T-helper 1 cell treated with Interleukin-12 subunit alpha and Interleukin-12 subunit beta and Interleukin-4 antibody, amounts not matched to agents 30 ng/mL and 1 ng/mL, for 36 hours (primary cell): ENCODE data around the gene FLAD1. TPM values are rescaled to one million over a fixed set of nuclear protein-coding genes. Genes with fewer than 3 reads are reported as not detected.

ENCODE experiments used
- intact Hi-C: fragments of 100-400 bp; cut with micrococcal nuclease; formaldehyde crosslinking; loops from one replicate; pipeline ENCODE4 v1.15.1; 2024
- total RNA-seq: library from RNA; stranded (reverse); gene quantifications from 2 replicates; pipeline ENCODE4 v1.2.3, GENCODE V29; 2022

The FLAD1 gene
- total RNA-seq, 1 donor from 2014 or later, result 55.8 TPM

DNA sequence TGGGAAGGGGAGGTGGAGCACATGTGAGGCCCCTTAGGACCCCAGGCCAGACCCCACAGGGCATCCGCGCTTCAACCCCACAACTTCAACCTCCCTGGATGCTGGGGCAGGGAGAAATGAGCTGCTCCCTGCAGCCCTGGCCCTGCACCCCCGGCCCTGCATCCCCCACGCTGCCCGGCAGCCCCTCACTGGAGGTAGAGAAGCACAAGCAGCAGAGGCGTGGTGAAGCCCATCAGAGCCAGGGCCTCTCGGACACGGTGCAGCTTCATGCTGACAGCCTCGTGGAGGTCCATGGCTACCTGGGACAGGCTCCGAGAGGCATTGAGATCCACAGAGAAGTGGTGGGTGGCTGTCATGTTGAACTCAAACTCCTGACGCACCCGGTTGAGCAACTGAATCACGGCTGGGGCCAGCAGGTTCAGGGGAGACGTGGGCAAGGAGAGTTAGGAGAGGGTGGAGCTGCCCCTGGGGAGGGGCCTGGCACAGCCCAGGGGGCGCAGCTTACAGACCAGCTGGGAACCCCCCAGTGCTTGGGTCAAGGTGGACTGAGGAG, 47.2 kb downstream of the FLAD1 start:
- intact Hi-C loops, result no loop called here

DNA sequence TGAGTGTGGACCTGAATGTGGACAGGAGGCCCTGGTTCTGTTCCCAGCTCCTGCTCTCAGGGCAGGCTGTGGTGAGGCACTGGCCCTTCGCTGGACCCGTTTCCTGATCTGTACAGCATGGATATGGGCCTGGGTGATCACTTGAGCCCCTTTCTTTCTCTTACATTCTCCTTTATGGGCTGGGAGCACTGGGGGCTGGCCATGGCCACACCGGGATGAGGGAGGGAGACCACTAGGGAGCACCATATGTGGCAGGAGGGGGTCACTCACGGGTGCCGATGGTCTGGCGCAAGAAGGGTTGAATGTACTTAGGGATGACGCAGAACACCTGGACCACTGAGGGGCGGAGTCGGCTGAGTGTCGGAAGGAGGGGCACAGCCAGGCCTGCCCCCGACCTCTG, 47.8 kb downstream of the FLAD1 start:
- intact Hi-C loops, result no loop called here

DNA sequence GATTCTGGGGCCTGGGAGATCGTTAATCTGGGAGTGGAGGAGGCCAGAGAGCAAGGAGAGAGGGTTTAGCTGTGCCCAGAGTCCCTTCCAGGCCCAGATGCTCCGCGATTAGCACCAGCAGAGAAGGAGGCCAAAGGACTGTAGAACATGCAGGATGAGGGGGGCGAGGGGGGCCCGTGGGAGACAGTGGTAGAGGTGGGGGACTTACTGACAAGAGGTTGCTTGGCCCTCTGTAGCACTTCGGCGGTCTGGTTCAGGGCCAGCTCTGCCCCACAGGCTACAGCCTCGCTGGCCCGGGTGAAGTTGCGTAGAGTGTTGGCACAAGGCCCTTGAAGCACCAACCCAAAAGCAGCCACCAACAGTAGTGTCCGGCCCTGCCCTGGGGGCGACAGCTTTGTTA, 49.7 kb downstream of the FLAD1 start:
- intact Hi-C loops, result no loop called here

DNA sequence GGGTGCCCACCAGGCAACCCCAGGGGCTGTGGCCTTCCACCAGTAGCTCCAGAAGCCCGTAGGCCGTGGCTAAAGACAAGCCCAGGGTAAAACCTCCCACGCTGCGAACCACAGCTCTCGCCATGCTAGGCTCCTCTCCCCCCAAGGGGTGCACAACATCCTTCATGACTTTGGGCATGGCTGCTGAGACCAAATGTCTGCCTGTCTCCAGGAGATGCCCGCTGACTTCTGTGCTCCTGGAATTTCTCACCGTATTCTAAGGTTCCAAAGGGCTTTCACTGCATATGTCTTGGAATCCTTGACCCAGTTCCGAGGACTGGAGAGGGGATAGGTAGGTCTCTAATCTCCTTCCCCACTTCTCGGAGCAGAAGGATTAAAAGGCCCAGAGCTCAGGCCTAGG, 50.4 kb downstream of the FLAD1 start, which contains the start of the genes DCST1 and DCST2:
Gene DCST1, plus strand, starts transcription at position 301 of the 400 bp plus-strand sequence. CDS start 213 bp downstream, outside the sequence.
Gene DCST2, minus strand, starts transcription at position 258 of the 400 bp plus-strand sequence. Its CDS starts 80 bp downstream, at position 178.
- intact Hi-C loops, result no loop called here

GRCh38 chr1:155034318-155035208, 51.4 kb downstream of the FLAD1 start:
- intact Hi-C loops, result no loop called here

- intact Hi-C loops, result no loop called here
Measured at GRCh38 chr1:155035936-155036335, 52.8 kb downstream of the FLAD1 start.

DNA sequence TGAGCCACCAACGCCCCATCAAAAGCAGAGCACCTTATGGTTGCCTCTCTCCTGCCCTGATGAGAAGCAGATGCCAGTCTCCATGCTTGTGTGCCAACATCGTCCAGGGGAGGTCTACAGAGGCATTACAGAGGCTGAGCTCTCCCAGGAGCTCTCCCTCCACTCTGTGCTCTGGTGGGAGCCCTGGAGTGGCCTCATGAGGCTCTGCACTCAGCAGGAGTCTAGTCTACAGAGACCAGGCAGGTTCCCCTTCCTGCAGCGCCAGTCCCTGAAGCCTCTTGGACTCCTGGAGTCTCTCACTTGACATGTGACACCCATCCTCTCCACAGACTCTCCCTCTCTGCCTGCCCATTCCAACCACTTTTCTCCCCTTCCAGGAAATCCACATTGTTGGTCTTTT, 53.9 kb downstream of the FLAD1 start:
- intact Hi-C loops, result no loop called here

- intact Hi-C loops, result no loop called here
Measured at GRCh38 chr1:155037851-155038441, 54.8 kb downstream of the FLAD1 start.

- intact Hi-C loops, result no loop called here
Measured at GRCh38 chr1:155038602-155039307, 55.6 kb downstream of the FLAD1 start.

- intact Hi-C loops, result no loop called here
Measured at GRCh38 chr1:155039308-155039669, 56.1 kb downstream of the FLAD1 start.

DNA sequence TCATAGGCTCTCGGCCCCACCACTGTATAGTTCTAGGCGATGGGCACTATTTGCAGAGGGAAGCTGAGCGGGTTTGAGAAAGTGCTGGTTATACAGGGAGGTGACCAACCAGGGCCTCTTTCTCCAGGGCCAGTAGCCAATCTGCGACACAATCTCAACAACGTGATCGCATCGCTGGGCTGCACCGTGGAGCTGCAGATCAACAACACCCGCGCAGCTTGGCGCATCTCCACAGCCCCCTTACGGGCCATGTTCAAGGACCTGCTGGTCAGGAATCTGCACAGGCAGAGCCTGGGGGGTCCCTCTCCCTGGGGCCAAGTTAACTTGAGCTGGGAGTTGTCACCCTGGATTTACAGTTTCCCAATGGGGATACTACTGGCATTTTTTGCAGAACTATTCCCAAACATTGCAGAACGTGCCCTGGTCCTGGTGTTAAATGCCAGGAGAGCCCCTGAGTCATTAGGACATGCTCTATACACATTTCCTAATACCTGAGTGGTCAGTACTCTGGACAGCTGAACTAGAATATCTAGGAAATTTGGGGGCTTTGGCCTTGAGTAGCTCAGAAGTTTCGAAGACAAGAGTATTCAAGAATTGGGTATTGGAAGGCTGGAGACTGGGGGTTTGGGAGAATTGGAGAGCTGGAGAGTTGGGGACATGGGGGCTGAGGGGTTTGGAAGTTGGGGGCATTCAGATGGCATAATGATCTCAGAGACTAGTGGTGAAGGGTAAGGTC, 57.4 kb downstream of the FLAD1 start:
- intact Hi-C loops, result no loop called here

Other genes starting within 250 kb of the FLAD1 start
- gene KCNN3, start 113.1 kb upstream of the FLAD1 start, total RNA-seq, result 0.07 and 0.27 TPM in 2 replicates
- 35.1 and 35.3 TPM in 2 replicates for gene PMVK, start 46.6 kb upstream of the FLAD1 start, total RNA-seq
- 119 and 120 TPM in 2 replicates for gene PBXIP1, start 27.2 kb upstream of the FLAD1 start, total RNA-seq
- gene PYGO2, start 21.6 kb upstream of the FLAD1 start, total RNA-seq, result 45.6 and 47.0 TPM in 2 replicates
- 81.1 and 86.2 TPM in 2 replicates for gene SHC1, start 12.6 kb upstream of the FLAD1 start, total RNA-seq
- 104 and 112 TPM in 2 replicates for gene CKS1B, start 8.7 kb upstream of the FLAD1 start, total RNA-seq
- gene LENEP, start 10.2 kb downstream of the FLAD1 start, total RNA-seq, result 0.93 and 0.98 TPM in 2 replicates
- gene ZBTB7B, start 19.5 kb downstream of the FLAD1 start, total RNA-seq, result 158 and 173 TPM in 2 replicates
- 0.15 and 0.29 TPM in 2 replicates for gene DCST2, start 50.4 kb downstream of the FLAD1 start, total RNA-seq
- not detected in 2 replicates for gene DCST1, start 50.5 kb downstream of the FLAD1 start, total RNA-seq
- gene ADAM15, start 68.0 kb downstream of the FLAD1 start, total RNA-seq, result 51.6 and 53.2 TPM in 2 replicates
- 5.9 and 6.6 TPM in 2 replicates for gene EFNA4, start 80.4 kb downstream of the FLAD1 start, total RNA-seq
- 0.90 and 2.3 TPM in 2 replicates for gene EFNA3, start 95.5 kb downstream of the FLAD1 start, total RNA-seq
- gene EFNA1, start 144.5 kb downstream of the FLAD1 start, total RNA-seq, result not detected in 2 replicates
- gene SLC50A1, start 152.5 kb downstream of the FLAD1 start, total RNA-seq, result 27.9 and 32.5 TPM in 2 replicates
- 35.7 and 38.4 TPM in 2 replicates for gene DPM3, start 157.2 kb downstream of the FLAD1 start, total RNA-seq
- gene KRTCAP2, start 190.0 kb downstream of the FLAD1 start, total RNA-seq, result 224 and 225 TPM in 2 replicates
- 19.8 and 20.1 TPM in 2 replicates for gene TRIM46, start 190.5 kb downstream of the FLAD1 start, total RNA-seq
- gene THBS3, start 224.6 kb downstream of the FLAD1 start, total RNA-seq, result 19.7 and 20.6 TPM in 2 replicates
- gene MTX1, start 225.4 kb downstream of the FLAD1 start, total RNA-seq, result 40.2 and 43.5 TPM in 2 replicates